Activated CD8-positive, alpha-beta memory T cell treated with anti-CD3 and anti-CD28 coated beads, Interleukin-2, amount 50 U/mL, for 24 hours (primary cell): ENCODE results near the gene COL5A1.

ENCODE experiments used
- DNase-seq: peaks from one replicate; pipeline ENCODE4 v3.0.0-alpha.2; 2020; ENCODE audit errors: extremely low read depth

COL5A1 gene

GRCh38 chr9:134875371-134875770 is 233.8 kb downstream of the COL5A1 start:
- no peak for DNase-seq

- no peak for DNase-seq
Measured at GRCh38 chr9:134877541-134877940, 235.9 kb downstream of the COL5A1 start.

- no peak for DNase-seq
Measured at GRCh38 chr9:134879664-134880483, 238.3 kb downstream of the COL5A1 start.

- no peak for DNase-seq
Measured at GRCh38 chr9:134880484-134881312, 239.1 kb downstream of the COL5A1 start, which contains the start of gene FCN2. Gene FCN2 (plus strand): TSS chr9:134880810. CDS start chr9:134880822, 12 bp downstream.

GRCh38 chr9:134881313-134881670 is 239.7 kb downstream of the COL5A1 start:
- no peak for DNase-seq

- no peak for DNase-seq
Measured at GRCh38 chr9:134882204-134882785, 240.7 kb downstream of the COL5A1 start.

- DNase-seq: no peak
Measured at GRCh38 chr9:134883040-134883782, 241.6 kb downstream of the COL5A1 start.

GRCh38 chr9:134884492-134884891 is 242.9 kb downstream of the COL5A1 start:
- no peak for DNase-seq

GRCh38 chr9:134885001-134885678 is 243.5 kb downstream of the COL5A1 start:
- no peak for DNase-seq

GRCh38 chr9:134885679-134886412 is 244.2 kb downstream of the COL5A1 start:
- no peak for DNase-seq

GRCh38 chr9:134886413-134886913 is 244.9 kb downstream of the COL5A1 start:
- no peak for DNase-seq

GRCh38 chr9:134887219-134887618 is 245.6 kb downstream of the COL5A1 start:
- no peak for DNase-seq

GRCh38 chr9:134887686-134888602 is 246.3 kb downstream of the COL5A1 start:
- no peak for DNase-seq

GRCh38 chr9:134888603-134889190 is 247.1 kb downstream of the COL5A1 start:
- no peak for DNase-seq

GRCh38 chr9:134889386-134890154 is 248.0 kb downstream of the COL5A1 start:
- DNase-seq: no peak

GRCh38 chr9:134890155-134890495 is 248.5 kb downstream of the COL5A1 start:
- no peak for DNase-seq

GRCh38 chr9:134891053-134891452 is 249.4 kb downstream of the COL5A1 start:
- DNase-seq: no peak

- DNase-seq: no peak
Measured at GRCh38 chr9:134891713-134892112, 250.1 kb downstream of the COL5A1 start.
